K562 (cell line): Measurements from ENCODE around the gene SBF1. TPM values are rescaled to one million over a fixed set of nuclear protein-coding genes. Genes with fewer than 3 reads are reported as not detected.

Source experiments
- ATAC-seq: fragments of 200-7000 bp; cut with Tn5 transposase; 3 replicates; pipeline ENCODE4 v1.9.1; 2020; ENCODE audit warnings: moderate library complexity
- BruUV-seq: library from RNA; stranded (reverse); fragments of 400-500 nt; replicated peaks from 2 replicates; lab custom pipeline; 2021; lab: Mats Ljungman, UMichigan
- CTCF ChIA-PET: fragments of 300-600 bp; formaldehyde crosslinking; extraction: SDS; loops from one replicate; lab custom pipeline; 2021; ENCODE audit warnings: low intra/inter-chr PET ratio; lab: Yijun Ruan, JAX
- POLR2A ChIA-PET: fragments of 300-600, 350-650 bp; sonication (Branson Sonifier 250); formaldehyde crosslinking; extraction: SDS; loops from one replicate; lab custom pipeline; 2021; ENCODE audit warnings: antibody characterized with exemption, inconsistent platforms; lab: Yijun Ruan, JAX
- DNase-seq, 4 experiments: peaks; one replicate each; pipeline versions ENCODE4 v3.0.0 to v3.0.0-alpha.2; 2011 to 2018; ENCODE audit warnings: low spot score in 3 of 4, mixed read lengths in 3 of 4; ENCODE audit errors: extremely low read depth in 1 of 4
- FAIRE-seq: peaks from 2 replicates; lab custom pipeline; 2011; peaks lifted over from hg19 to GRCh38; lab: Jason Lieb, UNC
- H2AFZ ChIP-seq: 2 replicates; pipeline ENCODE4 v1.6.0; 2011; ENCODE audit warnings: low read depth, low read length, control low read depth, inconsistent platforms
- H3K27ac ChIP-seq: fragments of 200-600 bp; 3 replicates; pipeline ENCODE4 v1.8.0; 2011; ENCODE audit warnings: low read depth, mild to moderate bottlenecking, control low read depth, inconsistent platforms, low read length, moderate library complexity, mixed read lengths; ENCODE audit errors: extremely low read depth
- H3K27me3 ChIP-seq, 2 experiments: fragments of 300-600 bp in 1 of 2; 2 replicates in 1 of 2; 3 replicates in 1 of 2; pipeline versions ENCODE4 v1.6.0 to v1.8.0; 2011; ENCODE audit warnings: inconsistent platforms in 2 of 2, low read length in 2 of 2, mild to moderate bottlenecking in 1 of 2, mixed read lengths in 1 of 2, moderate library complexity in 1 of 2; ENCODE audit not compliant: control insufficient read depth in 2 of 2, insufficient read depth in 2 of 2
- H3K36me3 ChIP-seq: fragments of 300-600 bp; 3 replicates; pipeline ENCODE4 v1.8.0; 2011; ENCODE audit warnings: mild to moderate bottlenecking, low read length, inconsistent platforms; ENCODE audit not compliant: control insufficient read depth, insufficient read depth
- H3K4me1 ChIP-seq, 2 experiments: fragments of 200-600 bp in 1 of 2; replicated peaks in 1 of 2; 2 replicates in 1 of 2; 3 replicates in 1 of 2; pipeline versions ENCODE4 v1.5.1 to v1.8.0; 2011; ENCODE audit warnings: inconsistent platforms in 2 of 2, low read length in 2 of 2, mild to moderate bottlenecking in 1 of 2, mixed read lengths in 1 of 2, moderate library complexity in 1 of 2; ENCODE audit not compliant: control insufficient read depth in 2 of 2, insufficient read depth in 2 of 2
- H3K4me2 ChIP-seq: 2 replicates; pipeline ENCODE4 v1.6.1; 2011; ENCODE audit warnings: low read length, control low read depth, inconsistent platforms, mixed read lengths; ENCODE audit not compliant: insufficient read depth
- H3K4me3 ChIP-seq: fragments of 200-600 bp; sonication (generic), shearing (Covaris generic); 2 replicates; pipeline ENCODE4 v1.5.1; 2016; ENCODE audit warnings: control low read depth, inconsistent platforms
- H3K79me2 ChIP-seq: fragments of 200-600 bp; 3 replicates; pipeline ENCODE4 v1.8.0; 2011; ENCODE audit warnings: low read length, inconsistent platforms; ENCODE audit not compliant: control insufficient read depth, insufficient read depth
- H3K9ac ChIP-seq, 2 experiments: 2 replicates each; pipeline versions ENCODE4 v1.6.0 to v1.6.1; 2011; ENCODE audit warnings: low read depth in 2 of 2, low read length in 2 of 2, control low read depth in 1 of 2, inconsistent platforms in 1 of 2, mild to moderate bottlenecking in 1 of 2, mixed read lengths in 1 of 2; ENCODE audit not compliant: insufficient read depth in 1 of 2
- H3K9me1 ChIP-seq: one replicate; pipeline ENCODE4 v1.6.0; 2011; ENCODE audit warnings: inconsistent platforms, mild to moderate bottlenecking, low read length, moderate library complexity; ENCODE audit not compliant: control insufficient read depth, insufficient read depth
- H3K9me3 ChIP-seq: replicated peaks from 2 replicates; pipeline ENCODE4 v1.5.1; 2011; ENCODE audit warnings: low read depth, low read length, inconsistent platforms; ENCODE audit not compliant: control insufficient read depth, insufficient read depth
- H4K20me1 ChIP-seq: replicated peaks from 2 replicates; pipeline ENCODE4 v1.6.1; 2011; ENCODE audit warnings: low read length, inconsistent platforms, mixed read lengths; ENCODE audit not compliant: control insufficient read depth, insufficient read depth
- CTBP1 ChIP-seq: fragments of 450-650 bp; IDR thresholded peaks from 2 replicates; pipeline ENCODE4 v1.6.1; 2016; ENCODE audit warnings: borderline replicate concordance
- EZH2 ChIP-seq: IDR thresholded peaks from 2 replicates; pipeline ENCODE4 v1.6.1; 2012; ENCODE audit warnings: low read depth, mild to moderate bottlenecking, inconsistent platforms, low read length, borderline replicate concordance
- GTF2A2 ChIP-seq: IDR thresholded peaks from 2 replicates; pipeline ENCODE4 v1.6.1; 2016; ENCODE audit warnings: mild to moderate bottlenecking, missing genetic modification characterization, missing compliant biosample characterization
- HDAC1 ChIP-seq, 2 experiments: fragments of 450-650 bp; IDR thresholded peaks; 2 replicates each; pipeline ENCODE4 v1.6.1; 2016 to 2017; ENCODE audit warnings: inconsistent platforms in 1 of 2, mild to moderate bottlenecking in 1 of 2, moderate library complexity in 1 of 2
- LEF1 ChIP-seq: fragments of 450-650 bp; IDR thresholded peaks from 2 replicates; pipeline ENCODE4 v1.6.1; 2016; ENCODE audit warnings: mild to moderate bottlenecking
- POLR2G ChIP-seq: fragments of 200-400 bp; formaldehyde crosslinking; IDR thresholded peaks from 2 replicates; pipeline ENCODE4 v1.6.1; 2017; ENCODE audit warnings: low read depth, mild to moderate bottlenecking, antibody characterized with exemption, low read length, moderate library complexity
- PTTG1 ChIP-seq: fragments of 450-650 bp; IDR thresholded peaks from 2 replicates; pipeline ENCODE4 v1.6.1; 2016; ENCODE audit warnings: low read depth, mild to moderate bottlenecking, missing genetic modification characterization, missing compliant biosample characterization
- RBFOX2 ChIP-seq: fragments of 200-400 bp; formaldehyde crosslinking; IDR thresholded peaks from 2 replicates; pipeline ENCODE4 v1.6.1; 2017; ENCODE audit warnings: low read depth, mild to moderate bottlenecking, low read length, moderate library complexity
- ZNF507 ChIP-seq: conservative IDR thresholded peaks from 2 replicates; pipeline ENCODE4 v1.6.1; 2017; ENCODE audit warnings: missing genetic modification characterization, missing compliant biosample characterization
- WGBS: fragments of 100-300 bp; shearing (Covaris generic); methylation state at CpG from one replicate; pipeline ENCODE4 v1.1.6; 2016; ENCODE audit warnings: low coverage, mixed read lengths; ENCODE audit not compliant: insufficient coverage; ENCODE audit errors: missing lambda C conversion rate; 5-methylcytosine and 5-hydroxymethylcytosine counted together
- in situ Hi-C: fragments of 300-500 bp; cut with MboI; formaldehyde crosslinking; loops from 4 replicates; pipeline ENCODE4 v1.15.0; 2018; ENCODE audit warnings: inconsistent platforms, mixed read lengths
- intact Hi-C: fragments of 100-400 bp; cut with micrococcal nuclease; formaldehyde crosslinking; loops from 2 replicates; pipeline ENCODE4 v1.14.2; 2022
- polyA plus RNA-seq, 8 experiments: library from polyadenylated mRNA; depleted of rRNA in 4 of 8; stranded (reverse) in 5 of 8; unstranded in 3 of 8; fragments of >200 nt; fragmentation: Nextera tagmentation in 2 of 8; fragmentation: Illumina TruSeq in 1 of 8; extraction: Ambion mirVana in 2 of 8; extraction: Trizol in 1 of 8; gene quantifications; 2 replicates each; pipeline versions ENCODE4 v1.2.1 to v1.2.3, GENCODE V29; 2011 to 2014; ENCODE audit warnings: inconsistent platforms in 1 of 8, missing spikeins in 1 of 8
- total RNA-seq, 7 experiments: library from RNA; depleted of rRNA in 6 of 7; stranded (reverse); fragments of >200 nt in 6 of 7; fragmentation: Illumina TruSeq in 2 of 7; extraction: Trizol in 2 of 7; gene quantifications; 2 replicates each; pipeline versions ENCODE4 v1.2.1 to v1.2.3, GENCODE V29; 2011 to 2021; ENCODE audit warnings: low replicate concordance in 1 of 7
- TF ChIP-seq, protein P1 (sequence below): IDR thresholded peaks from 2 replicates; pipeline ENCODE4 v1.6.1; 2012; ENCODE audit warnings: low read depth, low read length, improper control_type of control experiment, borderline replicate concordance

Gene SBF1
- total and polyA plus RNA-seq, 9 of the 15 experiments (the other 6 are each of a cell fraction or from before 2014, with no cell fraction given) = 0.44 to 50.4 (median 11.4) TPM

DNA sequence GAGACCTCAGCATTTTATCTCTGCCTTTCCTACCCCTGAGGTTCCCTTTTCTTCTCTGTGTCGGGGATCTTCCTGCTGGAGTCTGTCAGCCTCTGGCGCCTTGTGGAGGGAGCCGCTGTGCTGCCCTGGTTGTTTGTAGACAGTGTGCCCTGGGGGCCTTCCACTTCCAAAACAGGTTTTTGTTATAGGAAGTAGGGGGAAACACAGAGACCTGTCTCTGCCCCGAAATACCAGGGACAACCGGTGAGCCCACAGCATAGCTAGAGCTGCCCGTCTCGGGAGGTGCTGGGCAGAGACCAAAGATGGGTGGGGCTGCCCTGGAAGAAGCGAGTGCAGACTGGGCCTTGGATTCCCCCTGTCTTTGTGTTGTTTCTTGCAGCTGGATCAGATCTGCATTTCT is 41.2 kb upstream of the SBF1 start (continued):
- TF ChIP-seq, protein P1, sequence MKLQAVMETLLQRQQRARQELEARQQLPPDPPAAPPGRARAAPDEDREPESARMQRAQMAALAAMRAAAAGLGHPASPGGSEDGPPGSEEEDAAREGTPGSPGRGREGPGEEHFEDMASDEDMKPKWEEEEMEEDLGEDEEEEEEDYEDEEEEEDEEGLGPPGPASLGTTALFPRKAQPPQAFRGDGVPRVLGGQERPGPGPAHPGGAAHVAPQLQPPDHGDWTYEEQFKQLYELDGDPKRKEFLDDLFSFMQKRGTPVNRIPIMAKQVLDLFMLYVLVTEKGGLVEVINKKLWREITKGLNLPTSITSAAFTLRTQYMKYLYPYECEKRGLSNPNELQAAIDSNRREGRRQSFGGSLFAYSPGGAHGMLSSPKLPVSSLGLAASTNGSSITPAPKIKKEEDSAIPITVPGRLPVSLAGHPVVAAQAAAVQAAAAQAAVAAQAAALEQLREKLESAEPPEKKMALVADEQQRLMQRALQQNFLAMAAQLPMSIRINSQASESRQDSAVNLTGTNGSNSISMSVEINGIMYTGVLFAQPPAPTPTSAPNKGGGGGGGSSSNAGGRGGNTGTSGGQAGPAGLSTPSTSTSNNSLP = no peak
- no peak for TF ChIP-seq GTF2A2 (tag)
- TF ChIP-seq EZH2 = no peak
- TF ChIP-seq ZNF507 (tag) = no peak
- TF ChIP-seq HDAC1 (IDR thresholded peaks at IDR 0.05) = no peak
- no peak for TF ChIP-seq CTBP1
- TF ChIP-seq LEF1 = no peak

DNA sequence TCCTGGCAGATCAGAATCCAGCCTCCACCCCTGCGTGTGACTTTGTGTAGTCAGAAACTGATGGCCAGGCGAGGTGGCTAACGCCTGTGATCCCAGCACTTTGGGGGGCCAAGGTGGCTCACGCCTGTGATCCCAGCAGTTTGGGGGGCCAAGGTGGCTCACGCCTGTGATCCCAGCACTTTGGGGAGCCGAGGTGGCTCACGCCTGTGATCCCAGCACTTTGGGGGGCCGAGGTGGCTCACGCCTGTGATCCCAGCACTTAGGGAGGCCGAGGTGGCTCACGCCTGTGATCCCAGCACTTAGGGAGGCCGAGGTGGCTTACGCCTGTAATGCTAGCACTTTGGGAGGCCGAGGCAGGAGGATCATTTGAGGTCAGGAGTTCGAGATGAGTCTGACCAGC is 38.3 kb upstream of the SBF1 start:
- no peak for DNase-seq

More for the DNA sequence above, 38.3 kb upstream of the SBF1 start:
- no peak overlapping the region for H3K4me3 ChIP-seq
- peaks cover 0 to 4% of the 10 kb centered on the region in 2 experiments; a peak in 3 of 5 replicates for H3K4me1 ChIP-seq
- in situ Hi-C loops (no loop called here), intact Hi-C loops (no loop called here)
- ATAC-seq (no peak), FAIRE-seq (no peak)
- no peak overlapping the region for H3K9ac ChIP-seq
- ChIA-PET POLR2A (interaction anchor here (1.4 kb wide), 1 partner anchor 13 kb away, joined by 7 read pairs; the partner anchor contains the start of gene SCO2), CTCF (no interaction called here)
- peaks cover 68% of the 10 kb centered on the region for H3K79me2 ChIP-seq
- TF ChIP-seq RBFOX2 (peak; percentile 54), POLR2G (0 out of 2 replicates have a peak, but pooled peaks have one; percentile 32), PTTG1 (tag) (no peak)
- no peak overlapping the region for H3K4me2 ChIP-seq
- H3K36me3 ChIP-seq = peaks cover 47% of the 10 kb centered on the region; the same call in 1 of the 3 replicates
- no peaks in the 10 kb centered on the region for H3K27me3 ChIP-seq
- H4K20me1 ChIP-seq = no peaks in the 10 kb centered on the region
- no TSS peak for BruUV-seq
- H3K27ac ChIP-seq = no peak overlapping the region
- no peaks in the 10 kb centered on the region for H3K9me1 ChIP-seq
- H2AFZ ChIP-seq = no peak overlapping the region
- 96% methylated on average over 4 of the region's 15 CpGs for WGBS
- H3K9me3 ChIP-seq = no peaks in the 10 kb centered on the region
